Caco-2 (cell line): Measurements from ENCODE around the gene MAP3K19. TPM values are rescaled to one million over a fixed set of nuclear protein-coding genes. Genes with fewer than 3 reads are reported as not detected.

Source experiments
- BruUV-seq: library from RNA; stranded (reverse); fragments of 400-500 nt; replicated peaks from 2 replicates; lab custom pipeline; 2021; lab: Mats Ljungman, UMichigan
- CTCF ChIA-PET: fragments of 300-600 bp; sonication (Branson Sonifier 250); formaldehyde crosslinking; loops from one replicate; lab custom pipeline; 2022; ENCODE audit warnings: antibody characterized with exemption; lab: Charles Lee
- POLR2A ChIA-PET: fragments of 300-600 bp; sonication (Branson Sonifier 250); formaldehyde crosslinking; loops from one replicate; lab custom pipeline; 2022; ENCODE audit warnings: antibody characterized with exemption; lab: Charles Lee
- DNase-seq, 2 experiments: peaks; one replicate each; pipeline versions ENCODE4 v3.0.0 to v3.0.0-alpha.2; 2020 to 2022
- H3K27me3 ChIP-seq: replicated peaks from 2 replicates; pipeline ENCODE4 v1.6.0; 2011; ENCODE audit warnings: low read length; ENCODE audit not compliant: control insufficient read depth, insufficient read depth
- H3K36me3 ChIP-seq: 2 replicates; pipeline ENCODE4 v1.5.1; 2011; ENCODE audit warnings: low read length; ENCODE audit not compliant: control insufficient read depth, insufficient read depth
- H3K4me1 ChIP-seq: fragments of 250-450 bp; sonication (Bioruptor Pico); 2 replicates; pipeline ENCODE4 v1.5.1; 2020; ENCODE audit warnings: mild to moderate bottlenecking
- H3K4me3 ChIP-seq: 2 replicates; pipeline ENCODE4 v1.5.1; 2011; ENCODE audit warnings: low read depth, mild to moderate bottlenecking, control low read depth, low read length
- H3K9me3 ChIP-seq: fragments of 250-450 bp; sonication (Bioruptor Pico); 2 replicates; pipeline ENCODE4 v1.5.1; 2020; ENCODE audit warnings: mild to moderate bottlenecking, moderate library complexity
- H3K27ac Mint-ChIP-seq: one replicate; pipeline ENCODE4 v1.8.0; 2022; ENCODE audit warnings: mixed read lengths; ENCODE audit not compliant: unreplicated experiment
- H3K27me3 Mint-ChIP-seq: one replicate; pipeline ENCODE4 v1.8.0; 2022; ENCODE audit warnings: mixed read lengths; ENCODE audit not compliant: insufficient read depth, unreplicated experiment
- H3K36me3 Mint-ChIP-seq: one replicate; pipeline ENCODE4 v1.8.0; 2022; ENCODE audit warnings: mild to moderate bottlenecking, mixed read lengths; ENCODE audit not compliant: insufficient read depth, unreplicated experiment
- H3K4me1 Mint-ChIP-seq: one replicate; pipeline ENCODE4 v1.8.0; 2022; ENCODE audit warnings: low read depth, mixed read lengths; ENCODE audit not compliant: unreplicated experiment
- H3K4me3 Mint-ChIP-seq: one replicate; pipeline ENCODE4 v1.8.0; 2022; ENCODE audit warnings: mild to moderate bottlenecking, moderate library complexity, mixed read lengths; ENCODE audit not compliant: unreplicated experiment
- H3K9me3 Mint-ChIP-seq: one replicate; pipeline ENCODE4 v1.8.0; 2022; ENCODE audit warnings: mixed read lengths; ENCODE audit not compliant: unreplicated experiment
- intact Hi-C: fragments of 100-400 bp; cut with micrococcal nuclease; formaldehyde crosslinking; loops from one replicate; pipeline ENCODE4 v1.10.0; 2022; ENCODE audit not compliant: unreplicated experiment
- total RNA-seq: library from RNA; stranded (reverse); gene quantifications from 2 replicates; pipeline ENCODE4 v1.2.3, GENCODE V29; 2022
- TF ChIP-seq, protein P1 (sequence below), 2 experiments: fragments of 200-600 bp in 1 of 2; IDR thresholded peaks; 1 replicate in 1 of 2; 2 replicates in 1 of 2; pipeline versions ENCODE4 v1.5.1 to v1.8.0; 2011 to 2022; ENCODE audit warnings: antibody characterized with exemption in 1 of 2, control low read depth in 1 of 2, inconsistent platforms in 1 of 2, low read depth in 1 of 2, low read length in 1 of 2, mild to moderate bottlenecking in 1 of 2, moderate library complexity in 1 of 2; ENCODE audit not compliant: insufficient read depth in 1 of 2, severe bottlenecking in 1 of 2, unreplicated experiment in 1 of 2

MAP3K19 gene
- total RNA-seq, 1 experiment from 2014 or later, result not detected

DNA sequence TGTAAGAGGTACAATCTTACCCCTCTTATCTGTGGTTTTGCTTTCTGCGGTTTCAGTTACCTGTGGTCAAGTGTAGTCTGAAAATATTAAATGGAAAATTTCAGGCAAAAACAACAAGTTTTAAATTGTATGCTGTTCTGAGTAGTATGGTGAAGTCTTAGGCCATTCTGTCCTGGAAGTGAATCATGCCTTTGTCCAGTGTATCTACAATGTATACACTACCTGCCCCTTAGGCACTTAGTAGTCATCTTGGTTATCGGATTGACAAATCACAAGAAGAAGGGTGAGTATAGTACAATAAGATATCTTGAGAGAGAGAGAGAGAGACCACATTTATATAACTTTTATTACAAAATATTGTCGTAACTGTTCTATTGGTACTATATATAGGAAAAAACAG lies 48.3 kb upstream of the MAP3K19 start:
- TF ChIP-seq, protein P1, sequence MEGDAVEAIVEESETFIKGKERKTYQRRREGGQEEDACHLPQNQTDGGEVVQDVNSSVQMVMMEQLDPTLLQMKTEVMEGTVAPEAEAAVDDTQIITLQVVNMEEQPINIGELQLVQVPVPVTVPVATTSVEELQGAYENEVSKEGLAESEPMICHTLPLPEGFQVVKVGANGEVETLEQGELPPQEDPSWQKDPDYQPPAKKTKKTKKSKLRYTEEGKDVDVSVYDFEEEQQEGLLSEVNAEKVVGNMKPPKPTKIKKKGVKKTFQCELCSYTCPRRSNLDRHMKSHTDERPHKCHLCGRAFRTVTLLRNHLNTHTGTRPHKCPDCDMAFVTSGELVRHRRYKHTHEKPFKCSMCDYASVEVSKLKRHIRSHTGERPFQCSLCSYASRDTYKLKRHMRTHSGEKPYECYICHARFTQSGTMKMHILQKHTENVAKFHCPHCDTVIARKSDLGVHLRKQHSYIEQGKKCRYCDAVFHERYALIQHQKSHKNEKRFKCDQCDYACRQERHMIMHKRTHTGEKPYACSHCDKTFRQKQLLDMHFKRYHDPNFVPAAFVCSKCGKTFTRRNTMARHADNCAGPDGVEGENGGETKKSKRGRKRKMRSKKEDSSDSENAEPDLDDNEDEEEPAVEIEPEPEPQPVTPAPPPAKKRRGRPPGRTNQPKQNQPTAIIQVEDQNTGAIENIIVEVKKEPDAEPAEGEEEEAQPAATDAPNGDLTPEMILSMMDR (IDR thresholded peaks at IDR 0.05; ENCODE audit: insufficient read depth in 1 of 2, low read depth in 1 of 2, low read length in 1 of 2, severe bottlenecking in 1 of 2, unreplicated experiment in 1 of 2), result no peak
- H3K9me3 ChIP-seq, result no peaks in the 10 kb centered on the region
- no peaks in the 10 kb centered on the region for H3K27me3 ChIP-seq
- Mint-ChIP-seq H3K27ac (no peak overlapping the region), H3K9me3 (no peaks in the 10 kb centered on the region), H3K36me3 (peaks cover 32% of the 10 kb centered on the region), H3K27me3 (no peaks in the 10 kb centered on the region), H3K4me1 (peaks cover 35% of the 10 kb centered on the region), H3K4me3 (no peak overlapping the region)
- H3K36me3 ChIP-seq, result no peaks in the 10 kb centered on the region
- H3K4me3 ChIP-seq, result no peak overlapping the region
- intact Hi-C loops, result no loop called here
- ChIA-PET POLR2A (no interaction called here), CTCF (no interaction called here)
- no TSS peak for BruUV-seq
- H3K4me1 ChIP-seq, result peaks cover 38% of the 10 kb centered on the region
- no peak for DNase-seq

DNA sequence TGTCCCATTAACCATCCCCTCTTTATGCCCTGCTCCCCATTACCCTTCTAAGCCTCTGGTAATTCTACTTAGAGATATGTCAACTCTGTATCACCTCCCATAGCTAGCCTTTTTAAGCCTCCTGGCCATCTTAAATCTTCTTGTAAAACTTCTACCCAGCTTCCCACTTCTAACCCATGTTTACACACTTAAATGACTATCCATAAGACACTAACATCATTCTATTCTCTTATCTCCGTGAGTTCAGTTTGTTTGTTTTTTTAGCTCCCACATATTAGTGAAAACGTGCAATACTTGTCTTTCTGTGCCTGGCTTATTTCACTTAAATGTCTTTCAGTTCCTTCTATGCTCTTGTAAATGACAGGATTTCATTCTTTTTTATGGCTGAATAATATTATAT lies 47.3 kb upstream of the MAP3K19 start:
- Mint-ChIP-seq H3K36me3 (peaks cover 28% of the 10 kb centered on the region), H3K4me1 (peaks cover 35% of the 10 kb centered on the region), H3K27ac (no peak overlapping the region), H3K27me3 (no peaks in the 10 kb centered on the region), H3K4me3 (no peak overlapping the region), H3K9me3 (no peaks in the 10 kb centered on the region)
- H3K4me3 ChIP-seq, result no peak overlapping the region
- no peaks in the 10 kb centered on the region for H3K27me3 ChIP-seq
- ChIA-PET POLR2A (no interaction called here), CTCF (no interaction called here)
- intact Hi-C loops, result no loop called here
- no peaks in the 10 kb centered on the region; the same call in 1 of the 2 replicates for H3K36me3 ChIP-seq
- peaks cover 44% of the 10 kb centered on the region for H3K4me1 ChIP-seq
- DNase-seq, result no peak
- TF ChIP-seq, protein P1 (IDR thresholded peaks at IDR 0.05; ENCODE audit: insufficient read depth in 1 of 2, low read depth in 1 of 2, low read length in 1 of 2, severe bottlenecking in 1 of 2, unreplicated experiment in 1 of 2), result no peak
- no peaks in the 10 kb centered on the region; the same call in 1 of the 2 replicates for H3K9me3 ChIP-seq
- BruUV-seq, result no TSS peak

DNA sequence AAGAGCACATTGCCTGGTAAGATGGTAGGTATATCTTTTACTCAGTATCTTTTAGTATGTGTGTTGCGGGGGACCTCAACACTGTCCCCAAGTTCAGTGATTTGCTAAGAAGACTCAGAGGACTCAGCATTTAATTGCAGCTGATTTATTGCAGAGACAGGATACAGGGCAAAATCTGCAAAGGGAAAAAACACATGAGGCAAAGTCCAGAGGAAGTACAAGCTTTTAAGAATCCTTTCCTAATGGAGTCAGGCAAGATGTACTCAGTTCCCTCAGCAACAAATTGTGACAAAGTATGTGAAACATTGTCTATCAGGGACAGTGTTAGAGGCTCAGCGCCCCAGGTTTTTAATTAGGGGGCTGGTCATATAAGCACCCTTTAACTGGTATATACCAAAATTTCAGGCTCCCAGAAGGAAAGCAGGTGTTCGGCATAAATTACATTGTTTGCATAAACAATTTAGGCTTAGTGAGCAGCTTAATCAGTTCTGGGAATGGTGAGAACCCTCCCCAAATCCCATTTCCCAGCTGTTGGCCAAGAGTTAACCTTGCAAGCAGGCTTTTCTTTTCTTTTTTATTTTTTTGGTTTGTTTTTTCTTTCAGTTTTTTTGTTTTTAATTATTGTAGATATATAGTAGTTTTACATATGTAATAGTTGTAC lies 46.6 kb upstream of the MAP3K19 start:
- no TSS peak for BruUV-seq
- no peaks in the 10 kb centered on the region for H3K27me3 Mint-ChIP-seq
- H3K27me3 ChIP-seq, result no peaks in the 10 kb centered on the region
- H3K27ac Mint-ChIP-seq, result no peak overlapping the region
- ChIA-PET POLR2A (no interaction called here), CTCF (no interaction called here)
- TF ChIP-seq, protein P1 (IDR thresholded peaks at IDR 0.05; ENCODE audit: insufficient read depth in 1 of 2, low read depth in 1 of 2, low read length in 1 of 2, severe bottlenecking in 1 of 2, unreplicated experiment in 1 of 2), result no peak
- no peak overlapping the region for H3K4me3 ChIP-seq
- no peak for DNase-seq
- peaks cover 35% of the 10 kb centered on the region for H3K4me1 Mint-ChIP-seq
- H3K9me3 Mint-ChIP-seq, result no peaks in the 10 kb centered on the region
- intact Hi-C loops, result no loop called here
- no peaks in the 10 kb centered on the region; the same call in 1 of the 2 replicates for H3K9me3 ChIP-seq
- H3K4me3 Mint-ChIP-seq, result no peak overlapping the region
- peaks cover 28% of the 10 kb centered on the region for H3K36me3 Mint-ChIP-seq
- H3K4me1 ChIP-seq, result peaks cover 44% of the 10 kb centered on the region
- H3K36me3 ChIP-seq, result no peaks in the 10 kb centered on the region; the same call in 1 of the 2 replicates
